Endothelial cell of umbilical vein (primary cell): ENCODE data around the gene ST6GALNAC3.

Experiments used
- EZH2 ChIP-seq: IDR thresholded peaks from 2 replicates; pipeline ENCODE4 v1.6.1; 2012; ENCODE audit warnings: borderline replicate concordance, low read depth, mild to moderate bottlenecking, moderate library complexity, low read length, inconsistent platforms; ENCODE audit not compliant: severe bottlenecking
- GATA2 ChIP-seq: IDR thresholded peaks from 2 replicates; pipeline ENCODE4 v1.7.0; 2011; ENCODE audit warnings: low read depth, mild to moderate bottlenecking, moderate library complexity, mixed read lengths, low read length; ENCODE audit not compliant: insufficient read length, insufficient read depth
- JUN ChIP-seq: IDR thresholded peaks from 2 replicates; pipeline ENCODE4 v1.6.1; 2011; ENCODE audit warnings: borderline replicate concordance, low read depth; ENCODE audit not compliant: insufficient read length, insufficient read depth
- MYC ChIP-seq: IDR thresholded peaks from one replicate; pipeline ENCODE4 v1.6.1; 2011; ENCODE audit warnings: mild to moderate bottlenecking, low read depth, low read length
- POLR2A ChIP-seq: IDR thresholded peaks from 2 replicates; pipeline ENCODE4 v1.6.1; 2012; ENCODE audit warnings: low read depth, mild to moderate bottlenecking, control low read depth, low read length
- POLR2AphosphoS5 ChIP-seq: IDR thresholded peaks from 2 replicates; pipeline ENCODE4 v1.6.1; 2012; ENCODE audit warnings: low read depth, mild to moderate bottlenecking, control low read depth, low read length, moderate library complexity; ENCODE audit not compliant: insufficient read depth
- TF ChIP-seq, protein P1 (sequence below), 2 donors: IDR thresholded peaks; 1 replicate in 1 of 2; 2 replicates in 1 of 2; pipeline ENCODE4 v1.5.1; 2011; ENCODE audit warnings: low read length in 2 of 2, mild to moderate bottlenecking in 2 of 2, moderate library complexity in 2 of 2, control low read depth in 1 of 2, inconsistent platforms in 1 of 2, low read depth in 1 of 2; ENCODE audit not compliant: insufficient read depth in 1 of 2; ENCODE audit errors: extremely low read depth in 1 of 2
- TF ChIP-seq, protein P2 (sequence below): IDR thresholded peaks from 2 replicates; pipeline ENCODE4 v1.6.1; 2011; ENCODE audit not compliant: insufficient read depth, insufficient read length

DNA sequence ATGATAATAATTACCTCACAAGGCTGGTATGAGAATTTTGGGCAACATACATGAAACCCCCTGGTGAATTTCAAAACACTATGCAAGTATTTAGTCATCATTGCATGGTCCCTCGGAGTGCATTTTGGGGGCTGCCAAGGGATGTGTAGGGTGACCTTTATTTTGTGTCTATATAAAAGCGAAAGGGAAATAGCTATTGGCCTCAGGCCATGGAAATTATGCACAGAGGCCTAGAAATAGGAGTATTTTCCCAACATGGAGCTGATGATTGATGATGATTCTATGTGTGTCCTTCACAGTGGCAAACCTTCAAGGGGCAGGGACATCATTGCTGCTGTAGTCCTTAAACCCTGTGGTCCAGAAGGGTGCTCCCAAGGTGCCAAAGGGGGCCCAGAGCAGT is 265.5 kb downstream of the ST6GALNAC3 start:
- TF ChIP-seq, protein P1, sequence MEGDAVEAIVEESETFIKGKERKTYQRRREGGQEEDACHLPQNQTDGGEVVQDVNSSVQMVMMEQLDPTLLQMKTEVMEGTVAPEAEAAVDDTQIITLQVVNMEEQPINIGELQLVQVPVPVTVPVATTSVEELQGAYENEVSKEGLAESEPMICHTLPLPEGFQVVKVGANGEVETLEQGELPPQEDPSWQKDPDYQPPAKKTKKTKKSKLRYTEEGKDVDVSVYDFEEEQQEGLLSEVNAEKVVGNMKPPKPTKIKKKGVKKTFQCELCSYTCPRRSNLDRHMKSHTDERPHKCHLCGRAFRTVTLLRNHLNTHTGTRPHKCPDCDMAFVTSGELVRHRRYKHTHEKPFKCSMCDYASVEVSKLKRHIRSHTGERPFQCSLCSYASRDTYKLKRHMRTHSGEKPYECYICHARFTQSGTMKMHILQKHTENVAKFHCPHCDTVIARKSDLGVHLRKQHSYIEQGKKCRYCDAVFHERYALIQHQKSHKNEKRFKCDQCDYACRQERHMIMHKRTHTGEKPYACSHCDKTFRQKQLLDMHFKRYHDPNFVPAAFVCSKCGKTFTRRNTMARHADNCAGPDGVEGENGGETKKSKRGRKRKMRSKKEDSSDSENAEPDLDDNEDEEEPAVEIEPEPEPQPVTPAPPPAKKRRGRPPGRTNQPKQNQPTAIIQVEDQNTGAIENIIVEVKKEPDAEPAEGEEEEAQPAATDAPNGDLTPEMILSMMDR (IDR thresholded peaks at IDR 0.05; ENCODE audit: extremely low read depth in 1 of 2, insufficient read depth in 1 of 2, low read depth in 1 of 2, low read length in 2 of 2) = no peak
- no peak for TF ChIP-seq POLR2A
- no peak for TF ChIP-seq EZH2
- TF ChIP-seq GATA2 = no peak
- TF ChIP-seq, protein P2, sequence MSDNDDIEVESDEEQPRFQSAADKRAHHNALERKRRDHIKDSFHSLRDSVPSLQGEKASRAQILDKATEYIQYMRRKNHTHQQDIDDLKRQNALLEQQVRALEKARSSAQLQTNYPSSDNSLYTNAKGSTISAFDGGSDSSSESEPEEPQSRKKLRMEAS = no peak
- no peak for TF ChIP-seq POLR2AphosphoS5
- TF ChIP-seq JUN = no peak
- TF ChIP-seq MYC = no peak
